ENCODE data around the gene STRN3. TPM values are rescaled to one million over a fixed set of nuclear protein-coding genes. Genes with fewer than 3 reads are reported as not detected.
"Not testable (repeated sequence)": the region's sequence is repeated elsewhere in the genome, so short reads cannot be mapped to it uniquely, and the experiment has no call there.

The STRN3 gene
- total and polyA plus RNA-seq, 5 donors: 16.8 to 57.9 (median 49.2) TPM

DNA sequence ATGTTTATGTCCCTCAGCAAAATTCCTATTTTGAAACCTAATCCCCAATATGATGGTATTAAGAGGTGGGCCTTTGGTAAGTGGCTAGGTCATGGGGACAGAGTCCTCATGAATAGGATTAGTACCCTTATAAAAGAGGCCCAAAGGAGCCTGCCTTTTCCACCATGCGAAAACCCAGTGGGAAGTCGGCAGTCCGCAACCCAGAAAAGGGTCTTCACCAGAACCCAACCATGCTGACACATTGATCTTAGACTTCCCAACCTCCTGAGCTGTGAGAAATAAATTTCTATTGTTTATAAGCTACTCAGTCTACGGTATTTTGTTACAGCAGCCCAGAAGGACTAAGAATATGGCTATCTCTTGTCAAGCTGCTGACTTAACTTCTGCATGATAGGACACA, 85.3 kb downstream of the STRN3 start:
- intact Hi-C loops (cut with DNase I): no loop called here
- ATAC-seq: no peak
- WGBS: 94% methylated on average over 4 of the region's 4 CpGs
- Histone ChIP-seq H3K9me3 (ENCODE audit: control insufficient read depth, low read length) (no peaks in the 10 kb centered on the region), H3K27me3 (ENCODE audit: control insufficient read depth, insufficient read depth) (no peaks in the 10 kb centered on the region), H3K4me3 (ENCODE audit: low read length) (no peak overlapping the region), H3K4me1 (ENCODE audit: control insufficient read depth, insufficient read depth, low read length) (no peaks in the 10 kb centered on the region), H3K27ac (ENCODE audit: low read length) (no peak overlapping the region)
- no peak for DNase-seq

DNA sequence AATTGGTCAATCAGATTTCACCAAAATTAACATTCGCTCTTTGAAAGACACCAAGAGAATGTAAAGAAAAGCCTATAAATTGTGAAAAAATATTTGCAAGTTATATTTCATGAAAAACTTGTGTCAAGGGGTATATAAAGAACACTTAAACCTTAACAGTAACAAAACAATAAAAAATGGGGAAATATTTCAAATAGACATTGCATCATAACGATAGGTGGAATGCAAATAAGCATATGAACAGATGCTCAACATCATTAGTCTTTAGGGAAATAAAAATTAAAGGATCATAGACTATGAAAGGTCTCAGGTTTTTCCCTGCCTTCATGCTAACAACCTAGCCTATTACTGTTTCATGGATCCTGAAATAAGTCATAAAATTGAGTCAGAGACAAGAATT, 87.6 kb downstream of the STRN3 start:
- intact Hi-C loops (cut with DNase I): no loop called here
- H3K9me3 ChIP-seq (ENCODE audit: control insufficient read depth, low read length): no peaks in the 10 kb centered on the region
- DNase-seq: no peak
- no peaks in the 10 kb centered on the region for H3K4me1 ChIP-seq (ENCODE audit: control insufficient read depth, insufficient read depth, low read length)
- no peaks in the 10 kb centered on the region for H3K27me3 ChIP-seq (ENCODE audit: control insufficient read depth, insufficient read depth)
- 96% methylated on average over 2 of the region's 2 CpGs for WGBS
- H3K4me3 ChIP-seq (ENCODE audit: low read length): no peak overlapping the region
- no peak overlapping the region for H3K27ac ChIP-seq (ENCODE audit: low read length)
- no peak for ATAC-seq

- DNase-seq (no peak), ATAC-seq (no peak)
- H3K4me1 ChIP-seq (ENCODE audit: control insufficient read depth, insufficient read depth, low read length): no peaks in the 10 kb centered on the region
- H3K27me3 ChIP-seq (ENCODE audit: control insufficient read depth, insufficient read depth): no peaks in the 10 kb centered on the region
- 87% methylated on average over 2 of the region's 2 CpGs for WGBS
- intact Hi-C loops (cut with DNase I): no loop called here
- H3K4me3 ChIP-seq (ENCODE audit: low read length): no peak overlapping the region
- H3K27ac ChIP-seq (ENCODE audit: low read length): no peak overlapping the region
- no peaks in the 10 kb centered on the region for H3K9me3 ChIP-seq (ENCODE audit: control insufficient read depth, low read length)
Observed at GRCh38 chr14:30935445-30935844, 90.7 kb downstream of the STRN3 start.

DNA sequence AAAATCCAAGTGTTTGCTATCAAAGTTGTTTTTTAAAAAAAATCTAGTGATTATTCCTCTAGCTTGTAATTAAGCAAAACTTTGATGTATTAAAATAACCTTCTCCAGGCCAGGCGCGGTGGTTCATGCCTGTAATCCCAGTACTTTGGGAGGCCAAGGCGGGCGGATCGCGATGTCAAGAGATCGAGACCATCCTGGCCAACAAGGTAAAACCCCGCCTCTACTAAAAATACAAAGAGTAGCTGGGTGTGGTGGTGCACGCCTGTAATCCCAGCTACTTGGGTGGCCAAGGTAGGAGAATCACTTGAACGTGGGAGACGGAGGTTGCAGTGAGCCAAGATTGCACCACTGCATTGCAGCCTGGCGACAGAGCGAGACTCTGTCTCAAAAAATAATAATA, 92.2 kb downstream of the STRN3 start:
- H3K4me3 ChIP-seq (ENCODE audit: low read length); DNase-seq; intact Hi-C loops (cut with DNase I): not testable (repeated sequence)

DNA sequence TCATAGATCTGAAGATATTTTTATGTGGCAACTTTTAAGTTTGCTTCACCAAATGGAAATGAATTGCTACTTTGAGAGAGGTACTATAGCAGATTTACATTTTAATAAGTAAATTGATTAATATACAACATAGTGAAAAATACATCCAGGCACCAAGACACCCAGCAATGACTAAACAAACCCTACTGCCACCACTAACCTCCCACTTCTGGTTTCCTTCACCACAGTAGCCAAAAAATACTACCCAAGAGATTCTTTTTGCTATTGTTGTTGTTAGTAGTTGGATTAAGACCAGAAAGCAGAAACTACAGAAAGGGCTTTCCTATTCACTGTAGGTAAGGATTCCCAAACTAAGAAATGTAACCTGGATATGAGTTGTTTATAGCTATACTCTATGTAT, 97.7 kb downstream of the STRN3 start:
- Histone ChIP-seq H3K9me3 (ENCODE audit: control insufficient read depth, low read length) (no peaks in the 10 kb centered on the region), H3K4me3 (ENCODE audit: low read length) (no peak overlapping the region), H3K27ac (ENCODE audit: low read length) (no peak overlapping the region), H3K4me1 (ENCODE audit: control insufficient read depth, insufficient read depth, low read length) (no peaks in the 10 kb centered on the region), H3K27me3 (ENCODE audit: control insufficient read depth, insufficient read depth) (no peaks in the 10 kb centered on the region)
- ATAC-seq (no peak), DNase-seq (no peak)
- intact Hi-C loops (cut with DNase I): no loop called here

More for the DNA sequence above, 92.2 kb downstream of the STRN3 start:
- not testable (repeated sequence) for H3K9me3 ChIP-seq (ENCODE audit: control insufficient read depth, low read length); H3K27me3 ChIP-seq (ENCODE audit: control insufficient read depth, insufficient read depth); H3K27ac ChIP-seq (ENCODE audit: low read length); H3K4me1 ChIP-seq (ENCODE audit: control insufficient read depth, insufficient read depth, low read length); ATAC-seq
- 97% methylated on average over 13 of the region's 13 CpGs for WGBS

DNA sequence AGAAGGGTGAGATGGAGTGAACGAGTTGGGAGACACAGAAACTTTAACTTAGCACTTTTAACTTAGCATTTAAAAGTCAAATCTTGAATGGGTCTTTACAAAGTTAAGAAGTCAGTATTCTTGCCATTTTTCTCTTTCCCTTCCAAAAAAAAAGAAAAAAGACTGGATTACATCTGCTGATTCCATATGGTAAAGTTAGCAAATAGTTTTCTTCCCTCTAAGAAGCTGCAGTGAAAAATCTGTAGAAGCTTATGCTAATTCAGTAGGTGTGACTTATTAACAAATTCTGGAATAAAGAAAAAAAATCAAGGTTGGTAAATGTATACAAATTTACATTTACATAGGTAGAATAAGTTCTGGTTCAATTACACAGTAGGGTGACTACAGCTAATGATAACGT, 100.9 kb downstream of the STRN3 start:
- intact Hi-C loops (cut with DNase I): no loop called here
- DNase-seq: no peak
- H3K27me3 ChIP-seq (ENCODE audit: control insufficient read depth, insufficient read depth): no peaks in the 10 kb centered on the region
- H3K4me3 ChIP-seq (ENCODE audit: low read length): no peak overlapping the region
- H3K4me1 ChIP-seq (ENCODE audit: control insufficient read depth, insufficient read depth, low read length): no peaks in the 10 kb centered on the region
- no peaks in the 10 kb centered on the region for H3K9me3 ChIP-seq (ENCODE audit: control insufficient read depth, low read length)
- H3K27ac ChIP-seq (ENCODE audit: low read length): no peak overlapping the region
- ATAC-seq: no peak
- 90% methylated on average over 2 of the region's 2 CpGs for WGBS

GRCh38 chr14:30921788-30922187, 104.4 kb downstream of the STRN3 start:
- no peak for ATAC-seq
- WGBS: 89% methylated on average over 2 of the region's 2 CpGs

DNA sequence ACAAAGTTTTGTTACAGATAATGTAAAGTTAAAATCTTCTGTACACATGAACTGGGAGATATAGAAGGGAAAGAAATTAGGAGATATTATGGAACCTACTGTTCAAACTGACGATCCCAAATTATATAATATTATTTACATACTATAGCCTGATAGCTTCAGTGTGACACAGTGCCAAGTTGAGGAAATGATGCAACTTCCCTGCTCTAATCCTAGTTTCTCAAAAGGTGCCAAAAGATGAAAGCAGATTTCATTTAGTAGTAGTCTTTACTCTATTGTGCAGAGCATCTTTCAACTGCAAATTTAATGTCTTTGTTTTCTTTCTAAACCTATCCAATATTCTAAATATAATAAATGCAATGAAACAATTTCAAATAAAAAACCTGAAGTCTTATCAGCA, 104.9 kb downstream of the STRN3 start:
- Histone ChIP-seq H3K27me3 (ENCODE audit: control insufficient read depth, insufficient read depth) (no peaks in the 10 kb centered on the region), H3K4me3 (ENCODE audit: low read length) (no peak overlapping the region), H3K9me3 (ENCODE audit: control insufficient read depth, low read length) (no peaks in the 10 kb centered on the region), H3K4me1 (ENCODE audit: control insufficient read depth, insufficient read depth, low read length) (no peaks in the 10 kb centered on the region), H3K27ac (ENCODE audit: low read length) (no peak overlapping the region)
- no peak for DNase-seq
- intact Hi-C loops (cut with DNase I): no loop called here
- 48% methylated on average over 1 of the region's 1 CpG for WGBS
- ATAC-seq: no peak

More at GRCh38 chr14:30921788-30922187, 104.4 kb downstream of the STRN3 start:
- Histone ChIP-seq H3K4me3 (ENCODE audit: low read length) (no peak overlapping the region), H3K9me3 (ENCODE audit: control insufficient read depth, low read length) (no peaks in the 10 kb centered on the region), H3K27ac (ENCODE audit: low read length) (no peak overlapping the region), H3K4me1 (ENCODE audit: control insufficient read depth, insufficient read depth, low read length) (no peaks in the 10 kb centered on the region), H3K27me3 (ENCODE audit: control insufficient read depth, insufficient read depth) (no peaks in the 10 kb centered on the region)
- DNase-seq: no peak
- intact Hi-C loops (cut with DNase I): no loop called here

DNA sequence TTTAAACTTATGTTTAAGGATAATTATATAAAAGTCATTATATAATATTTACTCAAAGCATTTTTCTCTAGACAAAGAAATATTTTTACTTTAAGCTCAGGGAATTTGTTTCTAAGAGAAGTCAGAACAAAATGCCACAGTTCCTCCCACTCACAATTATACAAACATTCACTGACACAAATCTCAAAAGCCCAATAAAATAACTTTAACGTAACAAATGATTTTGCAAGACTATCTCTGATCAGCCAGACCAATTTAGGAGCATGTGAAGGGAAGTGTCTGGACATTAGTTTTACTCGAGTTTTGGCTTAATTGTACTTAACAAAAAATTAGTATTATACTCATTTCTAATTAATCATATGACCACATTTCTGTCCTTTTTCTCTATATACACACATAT, 110.6 kb downstream of the STRN3 start:
- intact Hi-C loops (cut with DNase I): no loop called here

GRCh38 chr14:30914812-30915211, 111.4 kb downstream of the STRN3 start:
- no peak overlapping the region for H3K4me3 ChIP-seq (ENCODE audit: low read length)
- H3K27ac ChIP-seq (ENCODE audit: low read length): no peak overlapping the region
- no peaks in the 10 kb centered on the region for H3K9me3 ChIP-seq (ENCODE audit: control insufficient read depth, low read length)
- ATAC-seq: no peak
- no peaks in the 10 kb centered on the region for H3K4me1 ChIP-seq (ENCODE audit: control insufficient read depth, insufficient read depth, low read length)
- 98% methylated on average over 1 of the region's 1 CpG for WGBS
- DNase-seq: no peak
- H3K27me3 ChIP-seq (ENCODE audit: control insufficient read depth, insufficient read depth): no peaks in the 10 kb centered on the region
- intact Hi-C loops (cut with DNase I): no loop called here

More for the DNA sequence above, 110.6 kb downstream of the STRN3 start:
- H3K27ac ChIP-seq (ENCODE audit: low read length): no peak overlapping the region
- no peaks in the 10 kb centered on the region for H3K9me3 ChIP-seq (ENCODE audit: control insufficient read depth, low read length)
- H3K4me1 ChIP-seq (ENCODE audit: control insufficient read depth, insufficient read depth, low read length): no peaks in the 10 kb centered on the region
- DNase-seq (no peak), ATAC-seq (no peak)
- 58% methylated on average over 2 of the region's 2 CpGs for WGBS
- no peak overlapping the region for H3K4me3 ChIP-seq (ENCODE audit: low read length)
- H3K27me3 ChIP-seq (ENCODE audit: control insufficient read depth, insufficient read depth): no peaks in the 10 kb centered on the region

DNA sequence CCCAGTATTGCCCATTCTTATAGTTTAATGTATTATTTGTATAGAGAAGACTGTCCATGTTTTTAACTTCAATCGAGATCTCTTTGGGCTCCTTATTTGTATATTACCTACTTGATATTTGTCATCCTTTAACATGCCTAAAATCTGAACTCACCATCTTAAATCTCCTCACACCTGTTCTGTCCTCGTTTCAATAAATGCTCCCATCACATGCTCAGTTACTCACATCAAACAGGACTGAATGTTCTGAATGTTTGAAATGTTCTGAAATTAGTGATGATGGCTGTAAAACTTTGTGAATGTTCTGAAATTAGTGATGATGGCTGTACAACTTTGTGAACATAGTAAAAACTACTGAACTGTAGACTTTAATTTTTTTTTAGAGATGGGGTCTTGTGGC, 117.4 kb downstream of the STRN3 start:
- intact Hi-C loops (cut with DNase I): no loop called here
- Histone ChIP-seq H3K27me3 (ENCODE audit: control insufficient read depth, insufficient read depth) (no peaks in the 10 kb centered on the region), H3K4me1 (ENCODE audit: control insufficient read depth, insufficient read depth, low read length) (no peaks in the 10 kb centered on the region), H3K9me3 (ENCODE audit: control insufficient read depth, low read length) (no peaks in the 10 kb centered on the region), H3K27ac (ENCODE audit: low read length) (no peak overlapping the region), H3K4me3 (ENCODE audit: low read length) (no peak overlapping the region)
- 84% methylated on average over 2 of the region's 2 CpGs for WGBS
- ATAC-seq: no peak
- DNase-seq: no peak

GRCh38 chr14:30907659-30908057, 118.5 kb downstream of the STRN3 start:
- no peak for ATAC-seq
- Histone ChIP-seq H3K9me3 (ENCODE audit: control insufficient read depth, low read length) (no peaks in the 10 kb centered on the region), H3K4me3 (ENCODE audit: low read length) (no peak overlapping the region), H3K4me1 (ENCODE audit: control insufficient read depth, insufficient read depth, low read length) (no peaks in the 10 kb centered on the region), H3K27ac (ENCODE audit: low read length) (no peak overlapping the region), H3K27me3 (ENCODE audit: control insufficient read depth, insufficient read depth) (no peaks in the 10 kb centered on the region)
- WGBS: 97% methylated on average over 1 of the region's 1 CpG
- intact Hi-C loops (cut with DNase I): no loop called here
- no peak for DNase-seq

Measured in right cardiac atrium (tissue), 5 donors.